ENCODE data around the gene TOX3. TPM values are rescaled to one million over a fixed set of nuclear protein-coding genes. Genes with fewer than 3 reads are reported as not detected.

TOX3 gene
- total RNA-seq, 1 experiment from 2014 or later, result 29.4 TPM

- TF ChIP-seq, protein P1, sequence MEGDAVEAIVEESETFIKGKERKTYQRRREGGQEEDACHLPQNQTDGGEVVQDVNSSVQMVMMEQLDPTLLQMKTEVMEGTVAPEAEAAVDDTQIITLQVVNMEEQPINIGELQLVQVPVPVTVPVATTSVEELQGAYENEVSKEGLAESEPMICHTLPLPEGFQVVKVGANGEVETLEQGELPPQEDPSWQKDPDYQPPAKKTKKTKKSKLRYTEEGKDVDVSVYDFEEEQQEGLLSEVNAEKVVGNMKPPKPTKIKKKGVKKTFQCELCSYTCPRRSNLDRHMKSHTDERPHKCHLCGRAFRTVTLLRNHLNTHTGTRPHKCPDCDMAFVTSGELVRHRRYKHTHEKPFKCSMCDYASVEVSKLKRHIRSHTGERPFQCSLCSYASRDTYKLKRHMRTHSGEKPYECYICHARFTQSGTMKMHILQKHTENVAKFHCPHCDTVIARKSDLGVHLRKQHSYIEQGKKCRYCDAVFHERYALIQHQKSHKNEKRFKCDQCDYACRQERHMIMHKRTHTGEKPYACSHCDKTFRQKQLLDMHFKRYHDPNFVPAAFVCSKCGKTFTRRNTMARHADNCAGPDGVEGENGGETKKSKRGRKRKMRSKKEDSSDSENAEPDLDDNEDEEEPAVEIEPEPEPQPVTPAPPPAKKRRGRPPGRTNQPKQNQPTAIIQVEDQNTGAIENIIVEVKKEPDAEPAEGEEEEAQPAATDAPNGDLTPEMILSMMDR (IDR thresholded peaks at IDR 0.05; ENCODE audit: unreplicated experiment), result no peak
- CTCF ChIA-PET, result no interaction called here
- no TSS peak for BruUV-seq (replicated peaks)
- Mint-ChIP-seq H3K27me3 (ENCODE audit: unreplicated experiment) (no peaks in the 10 kb centered on the region), H3K9me3 (ENCODE audit: low read depth, unreplicated experiment) (no peaks in the 10 kb centered on the region), H3K4me3 (ENCODE audit: low read depth, unreplicated experiment) (no peak overlapping the region), H3K27ac (ENCODE audit: unreplicated experiment) (no peak overlapping the region), H3K36me3 (ENCODE audit: insufficient read depth, unreplicated experiment) (peaks cover 11% of the 10 kb centered on the region), H3K4me1 (ENCODE audit: low read depth, unreplicated experiment) (no peaks in the 10 kb centered on the region)
- intact Hi-C loops (cut with micrococcal nuclease; ENCODE audit: unreplicated experiment), result no loop called here
- DNase-seq, result no peak
Observed at GRCh38 chr16:52439750-52440149, 107.2 kb downstream of the TOX3 start.

DNA sequence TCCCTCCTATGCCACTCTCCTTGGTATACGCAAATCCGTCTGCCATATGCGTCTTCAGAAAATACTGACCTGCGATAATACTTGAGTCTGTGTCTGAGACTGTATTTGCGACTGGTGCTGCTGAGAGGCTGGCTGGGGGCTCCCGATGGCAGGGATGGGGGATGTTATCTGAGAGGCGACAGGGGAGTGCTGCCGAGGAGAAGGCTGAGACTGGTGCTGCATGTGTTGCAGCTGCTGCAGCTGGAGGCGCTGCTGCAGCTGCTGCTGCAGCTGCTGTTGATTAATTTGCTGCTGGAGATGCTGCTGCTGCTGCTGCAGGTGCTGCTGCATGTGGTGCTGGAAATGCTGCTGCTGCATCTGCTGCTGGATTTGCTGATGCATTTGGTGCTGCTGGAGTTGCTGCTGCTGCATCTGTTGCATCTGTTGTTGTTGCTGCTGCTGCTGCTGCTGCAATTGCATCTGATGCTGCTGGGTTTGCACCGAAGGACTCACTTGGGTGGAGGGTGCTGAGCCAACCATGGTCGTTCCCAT is 107.7 kb downstream of the TOX3 start:
- TF ChIP-seq, protein P1 (IDR thresholded peaks at IDR 0.05; ENCODE audit: unreplicated experiment), result no peak
- Mint-ChIP-seq H3K36me3 (ENCODE audit: insufficient read depth, unreplicated experiment) (peaks cover 11% of the 10 kb centered on the region), H3K27ac (ENCODE audit: unreplicated experiment) (no peak overlapping the region), H3K4me3 (ENCODE audit: low read depth, unreplicated experiment) (no peak overlapping the region), H3K4me1 (ENCODE audit: low read depth, unreplicated experiment) (no peaks in the 10 kb centered on the region), H3K9me3 (ENCODE audit: low read depth, unreplicated experiment) (no peaks in the 10 kb centered on the region), H3K27me3 (ENCODE audit: unreplicated experiment) (no peaks in the 10 kb centered on the region)
- intact Hi-C loops (cut with micrococcal nuclease; ENCODE audit: unreplicated experiment), result no loop called here
- CTCF ChIA-PET, result no interaction called here
- no TSS peak for BruUV-seq (replicated peaks)
- no peak for DNase-seq

DNA sequence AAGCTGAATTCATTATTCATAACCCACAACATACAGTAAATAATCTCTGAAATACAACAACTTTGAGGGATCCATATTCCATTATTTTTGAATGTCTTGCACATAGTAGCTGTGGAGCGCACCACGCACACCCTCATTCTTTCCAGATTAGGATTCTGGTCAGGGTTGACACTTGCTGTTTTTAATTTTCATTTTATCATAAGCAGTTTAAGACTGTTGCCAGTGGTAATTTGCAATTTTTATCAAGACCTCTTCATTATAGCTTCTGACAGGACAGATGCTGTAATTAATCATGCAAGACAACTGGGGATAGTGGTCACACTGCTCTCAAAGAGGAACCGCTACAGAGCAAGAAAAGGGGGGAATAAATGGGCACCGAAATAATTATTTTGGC is 109.7 kb downstream of the TOX3 start:
- H3K27ac Mint-ChIP-seq (ENCODE audit: unreplicated experiment), result no peak overlapping the region
- CTCF ChIA-PET, result no interaction called here
- TF ChIP-seq, protein P1 (IDR thresholded peaks at IDR 0.05; ENCODE audit: unreplicated experiment), result no peak
- H3K4me1 Mint-ChIP-seq (ENCODE audit: low read depth, unreplicated experiment), result no peaks in the 10 kb centered on the region
- H3K4me3 Mint-ChIP-seq (ENCODE audit: low read depth, unreplicated experiment), result no peak overlapping the region
- intact Hi-C loops (cut with micrococcal nuclease; ENCODE audit: unreplicated experiment), result no loop called here
- no peaks in the 10 kb centered on the region for H3K9me3 Mint-ChIP-seq (ENCODE audit: low read depth, unreplicated experiment)
- peaks cover 11% of the 10 kb centered on the region for H3K36me3 Mint-ChIP-seq (ENCODE audit: insufficient read depth, unreplicated experiment)
- no TSS peak for BruUV-seq (replicated peaks)
- no peak for DNase-seq
- H3K27me3 Mint-ChIP-seq (ENCODE audit: unreplicated experiment), result no peaks in the 10 kb centered on the region

GRCh38 chr16:52436339-52437276 is 110.3 kb downstream of the TOX3 start:
- BruUV-seq (replicated peaks), result no TSS peak
- Mint-ChIP-seq H3K27ac (ENCODE audit: unreplicated experiment) (no peak overlapping the region), H3K36me3 (ENCODE audit: insufficient read depth, unreplicated experiment) (peaks cover 11% of the 10 kb centered on the region), H3K9me3 (ENCODE audit: low read depth, unreplicated experiment) (no peaks in the 10 kb centered on the region), H3K27me3 (ENCODE audit: unreplicated experiment) (no peaks in the 10 kb centered on the region), H3K4me1 (ENCODE audit: low read depth, unreplicated experiment) (no peaks in the 10 kb centered on the region), H3K4me3 (ENCODE audit: low read depth, unreplicated experiment) (no peak overlapping the region)
- DNase-seq, result no peak
- TF ChIP-seq, protein P1 (IDR thresholded peaks at IDR 0.05; ENCODE audit: unreplicated experiment), result no peak
- CTCF ChIA-PET, result no interaction called here
- intact Hi-C loops (cut with micrococcal nuclease; ENCODE audit: unreplicated experiment), result no loop called here
